GM23338 (cell line): ENCODE results near the gene RUNX1. TPM values are rescaled to one million over a fixed set of nuclear protein-coding genes. Genes with fewer than 3 reads are reported as not detected.

ENCODE experiments used
- ATAC-seq: fragments of 200-7000 bp; cut with Tn5 transposase; 3 replicates; pipeline ENCODE4 v1.9.1; 2020
- DNase-seq: peaks from one replicate; pipeline ENCODE4 v3.0.0-alpha.2; 2015; ENCODE audit warnings: low spot score
- H2AFZ ChIP-seq: fragments of 200-600 bp; sonication (generic); 2 replicates; pipeline ENCODE4 v1.8.0; 2016; ENCODE audit warnings: antibody characterized with exemption, mild to moderate bottlenecking, moderate library complexity
- H3F3A ChIP-seq: fragments of 200-600 bp; sonication (generic); replicated peaks from 2 replicates; pipeline ENCODE4 v1.8.0; 2017; ENCODE audit warnings: antibody characterized with exemption, mixed run types, low read depth
- H3K27ac ChIP-seq: fragments of 200-600 bp; sonication (generic); 2 replicates; pipeline ENCODE4 v1.6.1; 2016; ENCODE audit warnings: low read depth
- H3K27me3 ChIP-seq: fragments of 200-600 bp; sonication (generic); 2 replicates; pipeline ENCODE4 v1.8.0; 2016; ENCODE audit warnings: mild to moderate bottlenecking, mixed run types, moderate library complexity; ENCODE audit not compliant: insufficient read depth
- H3K36me3 ChIP-seq: fragments of 200-600 bp; sonication (generic); 2 replicates; pipeline ENCODE4 v1.8.0; 2016; ENCODE audit warnings: mild to moderate bottlenecking; ENCODE audit not compliant: insufficient read depth
- H3K4me1 ChIP-seq: fragments of 200-600 bp; sonication (generic); 2 replicates; pipeline ENCODE4 v1.8.0; 2016; ENCODE audit warnings: mild to moderate bottlenecking, moderate library complexity; ENCODE audit not compliant: insufficient read depth
- H3K4me2 ChIP-seq: fragments of 200-600 bp; sonication (generic); 2 replicates; pipeline ENCODE4 v1.7.1; 2017; ENCODE audit warnings: mixed run types
- H3K4me3 ChIP-seq: fragments of 200-600 bp; sonication (generic); 2 replicates; pipeline ENCODE4 v1.6.1; 2016; ENCODE audit warnings: mixed run types
- H3K79me2 ChIP-seq: fragments of 200-600 bp; sonication (generic); replicated peaks from 2 replicates; pipeline ENCODE4 v1.8.0; 2017; ENCODE audit warnings: mild to moderate bottlenecking; ENCODE audit not compliant: insufficient read depth
- H3K9me2 ChIP-seq: fragments of 200-600 bp; sonication (generic); 2 replicates; pipeline ENCODE4 v1.8.0; 2017; ENCODE audit not compliant: insufficient read depth
- H4K20me1 ChIP-seq: fragments of 200-600 bp; sonication (generic); replicated peaks from 2 replicates; pipeline ENCODE4 v1.8.0; 2017; ENCODE audit warnings: mild to moderate bottlenecking; ENCODE audit not compliant: insufficient read depth
- H3K27ac Mint-ChIP-seq: 2 replicates; pipeline ENCODE4 v1.8.0; 2020; ENCODE audit warnings: inconsistent platforms, mild to moderate bottlenecking, moderate library complexity, mixed read lengths
- H3K27me3 Mint-ChIP-seq: 3 replicates; pipeline ENCODE4 v1.8.0; 2022; ENCODE audit warnings: low read depth, mild to moderate bottlenecking, moderate library complexity, mixed read lengths, inconsistent platforms; ENCODE audit not compliant: insufficient read depth, poor library complexity
- H3K36me3 Mint-ChIP-seq: 3 replicates; pipeline ENCODE4 v1.8.0; 2021; ENCODE audit warnings: low read depth, mild to moderate bottlenecking, inconsistent platforms, moderate library complexity, mixed read lengths
- H3K4me1 Mint-ChIP-seq: 3 replicates; pipeline ENCODE4 v1.8.0; 2020; ENCODE audit warnings: mild to moderate bottlenecking, inconsistent platforms, mixed read lengths
- H3K4me3 Mint-ChIP-seq: 3 replicates; pipeline ENCODE4 v1.8.0; 2021; ENCODE audit warnings: moderate library complexity, mild to moderate bottlenecking, inconsistent platforms, mixed read lengths
- H3K9me3 Mint-ChIP-seq: 3 replicates; pipeline ENCODE4 v1.8.0; 2020; ENCODE audit warnings: moderate library complexity, mild to moderate bottlenecking, inconsistent platforms, mixed read lengths
- CREB1 ChIP-seq: fragments of 250-450 bp; sonication (Bioruptor Pico); IDR thresholded peaks from 2 replicates; pipeline ENCODE4 v1.5.0; 2020; ENCODE audit warnings: low read depth, mild to moderate bottlenecking, moderate library complexity
- CTCF ChIP-seq, 2 experiments: fragments of 200-600 bp in 1 of 2; sonication (generic) in 1 of 2; conservative IDR thresholded peaks; 2 replicates each; pipeline versions ENCODE4 v1.5.1 to v1.6.1; 2016 to 2017; ENCODE audit warnings: antibody characterized with exemption in 2 of 2, low read depth in 2 of 2, mild to moderate bottlenecking in 2 of 2, moderate library complexity in 1 of 2
- JUNB ChIP-seq: IDR thresholded peaks from one replicate; pipeline ENCODE4 v1.6.1; 2016; ENCODE audit warnings: antibody characterized with exemption; ENCODE audit not compliant: unreplicated experiment
- NANOG ChIP-seq: IDR thresholded peaks from 2 replicates; pipeline ENCODE4 v1.6.1; 2016; ENCODE audit warnings: antibody characterized with exemption, borderline replicate concordance
- POLR2AphosphoS5 ChIP-seq: IDR thresholded peaks from 2 replicates; pipeline ENCODE4 v1.6.1; 2016; ENCODE audit warnings: antibody characterized with exemption, low read depth
- REST ChIP-seq: IDR thresholded peaks from one replicate; pipeline ENCODE4 v1.6.1; 2018; ENCODE audit warnings: antibody characterized with exemption; ENCODE audit not compliant: unreplicated experiment
- ZNF114 ChIP-seq: fragments of 250-450 bp; sonication (Bioruptor Pico); IDR thresholded peaks from 2 replicates; pipeline ENCODE4 v1.5.0; 2020; ENCODE audit warnings: mild to moderate bottlenecking, moderate library complexity
- polyA plus RNA-seq: library from polyadenylated mRNA; unstranded; fragments of >200 nt; fragmentation: Nextera tagmentation; extraction: Ambion mirVana; gene quantifications from 2 replicates; pipeline ENCODE4 v1.2.1, GENCODE V29; 2016
- total RNA-seq: library from RNA; depleted of rRNA; stranded (reverse); fragments of >200 nt; shearing (Covaris generic); gene quantifications from 2 replicates; pipeline ENCODE4 v1.2.3, GENCODE V29; 2014

Gene RUNX1
- total and polyA plus RNA-seq, 2 experiments from 2014 or later, result 0.29 to 1.1 TPM

- TF ChIP-seq REST, result no peak
- no peak for TF ChIP-seq CTCF (conservative IDR thresholded peaks at IDR 0.05; ENCODE audit: low read depth in 2 of 2)
Measured at GRCh38 chr21:34998176-34998575, 50.9 kb downstream of the RUNX1 start (continued).

GRCh38 chr21:34997294-34997693, 51.8 kb downstream of the RUNX1 start:
- ATAC-seq (no peak), DNase-seq (no peak)
- H3K36me3 Mint-ChIP-seq, result no peaks in the 10 kb centered on the region
- no peak overlapping the region for H3K27ac Mint-ChIP-seq
- no peaks in the 10 kb centered on the region for H3K9me2 ChIP-seq
- H3K36me3 ChIP-seq, result no peaks in the 10 kb centered on the region
- no peaks in the 10 kb centered on the region for H3K4me1 ChIP-seq
- no peak overlapping the region for H3K27ac ChIP-seq
- H3K4me1 Mint-ChIP-seq, result peaks cover 7% of the 10 kb centered on the region
- no peak for TF ChIP-seq CREB1 (CRISPR knock-in tag)
- TF ChIP-seq NANOG, result no peak
- TF ChIP-seq POLR2AphosphoS5, result no peak
- no peak overlapping the region for H3K4me2 ChIP-seq
- no peak overlapping the region for H3K4me3 Mint-ChIP-seq
- H3K79me2 ChIP-seq, result no peaks in the 10 kb centered on the region
- H4K20me1 ChIP-seq, result no peaks in the 10 kb centered on the region
- no peaks in the 10 kb centered on the region for H3K9me3 Mint-ChIP-seq
- H3K27me3 Mint-ChIP-seq, result peaks cover 2% of the 10 kb centered on the region
- H2AFZ ChIP-seq, result no peak overlapping the region
- no peaks in the 10 kb centered on the region for H3K27me3 ChIP-seq
- no peak overlapping the region for H3K4me3 ChIP-seq
- H3F3A ChIP-seq, result no peaks in the 10 kb centered on the region

- Histone ChIP-seq H3K27me3 (no peaks in the 10 kb centered on the region), H4K20me1 (no peaks in the 10 kb centered on the region), H3K79me2 (no peaks in the 10 kb centered on the region), H3K4me1 (no peaks in the 10 kb centered on the region), H3K4me3 (no peak overlapping the region), H3K36me3 (no peaks in the 10 kb centered on the region), H3F3A (no peaks in the 10 kb centered on the region), H3K27ac (no peak overlapping the region), H3K9me2 (no peaks in the 10 kb centered on the region), H2AFZ (no peak overlapping the region), H3K4me2 (no peak overlapping the region)
- TF ChIP-seq CTCF (conservative IDR thresholded peaks at IDR 0.05; ENCODE audit: low read depth in 2 of 2), result no peak
- no peak for TF ChIP-seq NANOG
- TF ChIP-seq JUNB, result no peak
- TF ChIP-seq CREB1 (CRISPR knock-in tag), result no peak
- TF ChIP-seq ZNF114, result no peak
- Mint-ChIP-seq H3K4me3 (no peak overlapping the region), H3K4me1 (peaks cover 7% of the 10 kb centered on the region), H3K9me3 (no peaks in the 10 kb centered on the region), H3K27me3 (peaks cover 2% of the 10 kb centered on the region), H3K27ac (no peak overlapping the region), H3K36me3 (no peaks in the 10 kb centered on the region)
- DNase-seq (no peak), ATAC-seq (peak; percentile 34; the same call in 1 of the 3 replicates)
Measured at GRCh38 chr21:34996304-34997101, 52.6 kb downstream of the RUNX1 start.
